ENCODE measurements around the gene MUC13. TPM values are rescaled to one million over a fixed set of nuclear protein-coding genes. Genes with fewer than 3 reads are reported as not detected.

MUC13 gene, protein sequence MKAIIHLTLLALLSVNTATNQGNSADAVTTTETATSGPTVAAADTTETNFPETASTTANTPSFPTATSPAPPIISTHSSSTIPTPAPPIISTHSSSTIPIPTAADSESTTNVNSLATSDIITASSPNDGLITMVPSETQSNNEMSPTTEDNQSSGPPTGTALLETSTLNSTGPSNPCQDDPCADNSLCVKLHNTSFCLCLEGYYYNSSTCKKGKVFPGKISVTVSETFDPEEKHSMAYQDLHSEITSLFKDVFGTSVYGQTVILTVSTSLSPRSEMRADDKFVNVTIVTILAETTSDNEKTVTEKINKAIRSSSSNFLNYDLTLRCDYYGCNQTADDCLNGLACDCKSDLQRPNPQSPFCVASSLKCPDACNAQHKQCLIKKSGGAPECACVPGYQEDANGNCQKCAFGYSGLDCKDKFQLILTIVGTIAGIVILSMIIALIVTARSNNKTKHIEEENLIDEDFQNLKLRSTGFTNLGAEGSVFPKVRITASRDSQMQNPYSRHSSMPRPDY
- not detected for total RNA-seq

DNA sequence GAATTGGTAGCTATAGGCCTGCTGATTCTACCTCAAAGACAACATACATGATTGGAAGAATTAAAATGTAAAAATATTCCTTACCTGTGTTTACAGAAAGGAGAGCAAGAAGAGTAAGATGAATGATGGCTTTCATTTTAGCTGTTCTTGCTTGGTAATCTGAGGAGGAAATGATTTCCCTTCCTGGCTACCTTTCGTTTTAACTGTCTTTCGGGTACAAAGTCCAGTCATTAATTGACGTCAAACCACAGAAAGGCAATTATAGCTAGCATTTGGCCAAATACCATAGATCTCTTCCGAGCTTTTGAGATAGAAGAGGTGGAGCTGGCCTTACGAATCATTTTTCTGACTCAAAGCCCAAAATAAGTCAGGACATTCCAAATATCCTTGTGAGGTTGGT lies at the start of gene MUC13:
Gene MUC13 (minus strand): TSS at position 175 of the 400 bp plus-strand sequence. CDS start 39 bp downstream, at position 136.
- Mint-ChIP-seq H3K9me3 (ENCODE audit: insufficient read depth) (no peaks in the 10 kb centered on the region), H3K27ac (no peak within 1 kb of the TSS), H3K4me3 (no peak within 1 kb of the TSS), H3K36me3 (ENCODE audit: low read depth) (no peaks in the 10 kb centered on the region), H3K27me3 (ENCODE audit: low read depth) (peaks cover 45% of the 10 kb centered on the region), H3K4me1 (ENCODE audit: low read depth) (no peaks in the 10 kb centered on the region)
- DNase-seq: no peak
- POLR2A ChIA-PET: no interaction called here
- ATAC-seq: no peak
- CTCF ChIA-PET: interaction anchor here (1.4 to 3.1 kb wide), 3 partner anchors 174 to 651 kb away, joined by 3 to 9 read pairs (median 3); no protein-coding TSS in a partner anchor

DNA sequence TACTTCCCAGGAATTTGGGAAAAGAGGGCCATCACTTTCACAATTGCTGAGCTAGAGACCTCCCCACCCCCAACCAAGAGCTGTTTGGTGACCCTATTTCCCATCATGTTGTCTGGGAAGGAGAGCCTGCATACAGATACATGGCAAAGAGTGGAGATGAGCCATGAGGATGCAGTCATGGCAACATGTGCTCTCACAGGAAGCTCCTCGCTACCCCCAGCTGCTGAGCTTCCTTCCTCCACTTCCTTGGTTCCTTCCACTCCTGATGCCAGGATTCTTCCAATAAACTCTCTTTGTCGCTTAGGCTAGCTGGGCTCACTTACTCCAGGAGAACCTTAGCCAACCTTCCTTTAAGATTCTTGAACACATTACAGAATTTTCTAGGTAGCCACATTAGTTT lies 48.3 kb upstream of the MUC13 start:
- CTCF ChIA-PET: interaction anchor here (1.4 kb wide), 1 partner anchor 12 kb away, joined by 3 read pairs; no protein-coding TSS in a partner anchor
- Mint-ChIP-seq H3K27ac (no peak overlapping the region), H3K4me1 (ENCODE audit: low read depth) (peaks cover 2% of the 10 kb centered on the region), H3K4me3 (no peak overlapping the region), H3K9me3 (ENCODE audit: insufficient read depth) (no peaks in the 10 kb centered on the region), H3K27me3 (ENCODE audit: low read depth) (no peaks in the 10 kb centered on the region), H3K36me3 (ENCODE audit: low read depth) (peaks cover 42% of the 10 kb centered on the region)
- POLR2A ChIA-PET: interaction anchor here (0.6 kb wide), 1 partner anchor 9 kb away, joined by 3 read pairs; no protein-coding TSS in a partner anchor
- DNase-seq (no peak), ATAC-seq (no peak)

DNA sequence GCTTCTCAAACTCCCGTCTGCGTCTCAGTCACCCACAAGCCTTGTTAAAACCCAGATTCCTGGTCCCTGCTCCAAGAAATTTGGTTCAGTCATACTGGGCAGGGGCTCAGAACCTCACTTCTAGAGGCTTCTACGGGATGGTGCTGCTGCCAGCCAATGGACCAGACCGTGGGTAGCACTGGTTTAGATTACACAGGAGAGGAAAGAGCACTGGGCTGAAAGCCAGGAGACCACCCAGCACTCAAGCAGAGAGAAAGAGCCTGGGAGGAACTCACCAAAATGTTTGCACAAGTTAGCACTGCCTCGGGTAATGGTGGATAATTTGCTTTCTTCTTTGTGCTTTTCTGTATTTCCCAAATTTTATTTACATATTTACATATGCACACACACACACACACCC lies 46.9 kb upstream of the MUC13 start:
- peaks cover 3% of the 10 kb centered on the region for H3K4me1 Mint-ChIP-seq (ENCODE audit: low read depth)
- CTCF ChIA-PET: no interaction called here
- no peaks in the 10 kb centered on the region for H3K27me3 Mint-ChIP-seq (ENCODE audit: low read depth)
- POLR2A ChIA-PET: no interaction called here
- H3K9me3 Mint-ChIP-seq (ENCODE audit: insufficient read depth): no peaks in the 10 kb centered on the region
- no peak for DNase-seq
- no peak overlapping the region for H3K4me3 Mint-ChIP-seq
- H3K27ac Mint-ChIP-seq: no peak overlapping the region
- ATAC-seq: no peak
- peaks cover 54% of the 10 kb centered on the region for H3K36me3 Mint-ChIP-seq (ENCODE audit: low read depth)

DNA sequence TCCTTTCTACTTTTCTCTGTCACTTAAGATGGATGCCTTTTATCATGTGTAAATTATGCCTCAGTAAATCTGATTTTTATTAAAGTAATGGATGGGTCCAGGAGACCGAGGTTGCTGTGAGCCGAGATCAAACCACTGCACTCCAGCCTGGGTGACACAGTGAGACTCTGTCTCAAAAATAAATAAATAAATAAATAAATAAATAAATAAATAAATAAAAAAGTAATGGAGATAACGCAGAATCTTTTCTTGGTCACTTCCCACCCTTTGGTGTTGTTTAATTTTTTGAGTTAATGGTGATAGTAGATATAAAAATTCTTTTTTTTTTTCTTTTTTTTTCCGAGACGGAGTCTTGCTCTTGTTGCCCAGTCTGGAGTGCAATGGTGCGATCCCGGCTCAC lies 44.1 kb upstream of the MUC13 start:
- Mint-ChIP-seq H3K4me3 (no peak overlapping the region), H3K36me3 (ENCODE audit: low read depth) (peaks cover 59% of the 10 kb centered on the region), H3K9me3 (ENCODE audit: insufficient read depth) (no peaks in the 10 kb centered on the region), H3K4me1 (ENCODE audit: low read depth) (peaks cover 21% of the 10 kb centered on the region), H3K27ac (no peak overlapping the region), H3K27me3 (ENCODE audit: low read depth) (no peaks in the 10 kb centered on the region)
- DNase-seq: no peak
- POLR2A ChIA-PET: no interaction called here
- CTCF ChIA-PET: no interaction called here
- no peak for ATAC-seq

DNA sequence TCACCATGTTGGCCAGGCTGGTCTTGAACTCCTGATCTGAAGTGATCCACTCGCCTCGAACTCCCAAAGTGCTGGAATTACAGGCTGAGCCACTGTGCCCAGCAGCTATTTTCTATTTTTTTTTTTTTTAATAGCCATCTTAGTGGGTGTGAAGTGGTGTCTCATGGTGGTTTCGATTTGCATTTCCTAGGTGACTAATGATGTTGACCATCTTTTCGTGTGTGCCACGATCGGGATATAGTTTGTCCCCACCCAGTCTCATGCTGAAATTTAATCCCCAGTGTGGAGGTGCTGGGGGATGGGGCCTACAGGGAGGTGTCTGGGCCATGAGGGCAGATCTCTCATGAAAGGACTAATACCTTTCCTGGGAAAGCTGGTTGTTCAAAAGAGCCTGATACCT lies 41.8 kb upstream of the MUC13 start:
- peaks cover 24% of the 10 kb centered on the region for H3K4me1 Mint-ChIP-seq (ENCODE audit: low read depth)
- POLR2A ChIA-PET: no interaction called here
- no peak overlapping the region for H3K27ac Mint-ChIP-seq
- no peak overlapping the region for H3K4me3 Mint-ChIP-seq
- H3K27me3 Mint-ChIP-seq (ENCODE audit: low read depth): no peaks in the 10 kb centered on the region
- DNase-seq (no peak), ATAC-seq (no peak)
- peaks cover 63% of the 10 kb centered on the region for H3K36me3 Mint-ChIP-seq (ENCODE audit: low read depth)
- CTCF ChIA-PET: no interaction called here
- no peaks in the 10 kb centered on the region for H3K9me3 Mint-ChIP-seq (ENCODE audit: insufficient read depth)

DNA sequence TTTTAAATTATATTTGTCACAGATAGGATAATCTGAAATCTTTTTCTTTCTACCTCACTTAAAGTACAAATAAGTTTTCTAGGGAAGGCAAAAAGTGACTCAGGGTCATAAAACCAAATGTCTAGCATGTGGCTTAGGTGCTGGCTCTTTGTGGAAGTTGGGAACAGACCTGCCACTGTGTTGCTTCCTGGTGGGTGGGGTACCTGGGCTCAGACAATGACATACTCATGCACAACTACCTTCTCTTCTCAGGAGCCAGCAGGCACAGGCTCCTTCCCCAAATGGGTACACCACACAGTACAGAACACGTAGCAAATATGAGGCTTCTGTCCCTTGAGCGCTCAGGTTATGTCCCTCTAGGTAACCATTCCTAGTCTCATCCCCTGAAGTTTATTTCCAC lies 40.1 kb upstream of the MUC13 start:
- no peaks in the 10 kb centered on the region for H3K27me3 Mint-ChIP-seq (ENCODE audit: low read depth)

DNA sequence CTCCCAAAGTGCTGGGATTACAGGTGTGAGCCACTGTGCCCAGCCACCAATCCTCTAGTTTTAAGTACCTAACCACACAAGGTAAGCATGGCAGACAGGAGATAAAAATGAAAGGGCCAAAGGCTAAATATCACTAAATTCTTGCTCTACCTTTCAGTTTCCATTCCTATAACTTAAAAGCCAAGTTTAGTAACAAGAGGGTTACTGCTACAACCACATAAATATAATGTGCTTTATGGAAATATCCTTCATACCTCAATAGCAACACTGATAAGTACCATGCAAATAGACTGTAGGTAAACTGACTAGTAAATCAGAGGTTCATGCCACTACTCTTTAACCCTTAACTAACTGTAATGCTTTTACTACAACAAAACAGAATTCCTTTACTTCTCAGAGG lies 38.7 kb upstream of the MUC13 start:
- H3K9me3 Mint-ChIP-seq (ENCODE audit: insufficient read depth): no peaks in the 10 kb centered on the region
- ChIA-PET POLR2A (no interaction called here), CTCF (no interaction called here)
- no peaks in the 10 kb centered on the region for H3K27me3 Mint-ChIP-seq (ENCODE audit: low read depth)
- peaks cover 32% of the 10 kb centered on the region for H3K4me1 Mint-ChIP-seq (ENCODE audit: low read depth)
- peaks cover 79% of the 10 kb centered on the region for H3K36me3 Mint-ChIP-seq (ENCODE audit: low read depth)
- DNase-seq (no peak), ATAC-seq (no peak)
- H3K4me3 Mint-ChIP-seq: no peak overlapping the region
- H3K27ac Mint-ChIP-seq: no peak overlapping the region

More for the DNA sequence above, 40.1 kb upstream of the MUC13 start:
- H3K4me1 Mint-ChIP-seq (ENCODE audit: low read depth): peaks cover 26% of the 10 kb centered on the region
- H3K9me3 Mint-ChIP-seq (ENCODE audit: insufficient read depth): no peaks in the 10 kb centered on the region
- POLR2A ChIA-PET: no interaction called here
- peaks cover 72% of the 10 kb centered on the region for H3K36me3 Mint-ChIP-seq (ENCODE audit: low read depth)
- no peak overlapping the region for H3K4me3 Mint-ChIP-seq
- no peak overlapping the region for H3K27ac Mint-ChIP-seq
- CTCF ChIA-PET: no interaction called here
- ATAC-seq (no peak), DNase-seq (no peak)

DNA sequence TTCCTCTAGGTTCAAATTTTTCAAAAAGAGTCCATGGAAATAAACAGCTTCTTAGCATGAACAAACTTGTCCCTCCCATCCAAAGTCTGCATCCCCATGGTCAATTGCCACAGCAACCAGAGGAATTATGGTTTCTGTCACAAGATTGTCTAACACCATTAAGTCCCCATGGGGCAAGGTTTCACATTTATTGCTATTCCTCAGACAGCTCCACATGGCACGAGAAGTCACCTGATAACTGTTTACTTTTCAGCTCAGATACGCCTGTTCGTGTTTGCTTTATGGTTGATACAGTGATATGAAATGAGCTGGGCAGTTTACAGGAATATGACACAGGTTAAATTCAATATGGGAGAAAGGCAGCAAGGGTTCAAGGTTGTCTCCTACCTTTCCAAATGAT lies 37.9 kb upstream of the MUC13 start:
- CTCF ChIA-PET: interaction anchor here (1.2 kb wide), 1 partner anchor 23 kb away, joined by 5 read pairs; no protein-coding TSS in a partner anchor
- DNase-seq: no peak
- POLR2A ChIA-PET: no interaction called here
- no peak overlapping the region for H3K27ac Mint-ChIP-seq
- H3K4me3 Mint-ChIP-seq: no peak overlapping the region
- ATAC-seq: no peak
- H3K36me3 Mint-ChIP-seq (ENCODE audit: low read depth): peaks cover 73% of the 10 kb centered on the region
- peaks cover 32% of the 10 kb centered on the region for H3K4me1 Mint-ChIP-seq (ENCODE audit: low read depth)
- H3K9me3 Mint-ChIP-seq (ENCODE audit: insufficient read depth): no peaks in the 10 kb centered on the region
- H3K27me3 Mint-ChIP-seq (ENCODE audit: low read depth): no peaks in the 10 kb centered on the region

DNA sequence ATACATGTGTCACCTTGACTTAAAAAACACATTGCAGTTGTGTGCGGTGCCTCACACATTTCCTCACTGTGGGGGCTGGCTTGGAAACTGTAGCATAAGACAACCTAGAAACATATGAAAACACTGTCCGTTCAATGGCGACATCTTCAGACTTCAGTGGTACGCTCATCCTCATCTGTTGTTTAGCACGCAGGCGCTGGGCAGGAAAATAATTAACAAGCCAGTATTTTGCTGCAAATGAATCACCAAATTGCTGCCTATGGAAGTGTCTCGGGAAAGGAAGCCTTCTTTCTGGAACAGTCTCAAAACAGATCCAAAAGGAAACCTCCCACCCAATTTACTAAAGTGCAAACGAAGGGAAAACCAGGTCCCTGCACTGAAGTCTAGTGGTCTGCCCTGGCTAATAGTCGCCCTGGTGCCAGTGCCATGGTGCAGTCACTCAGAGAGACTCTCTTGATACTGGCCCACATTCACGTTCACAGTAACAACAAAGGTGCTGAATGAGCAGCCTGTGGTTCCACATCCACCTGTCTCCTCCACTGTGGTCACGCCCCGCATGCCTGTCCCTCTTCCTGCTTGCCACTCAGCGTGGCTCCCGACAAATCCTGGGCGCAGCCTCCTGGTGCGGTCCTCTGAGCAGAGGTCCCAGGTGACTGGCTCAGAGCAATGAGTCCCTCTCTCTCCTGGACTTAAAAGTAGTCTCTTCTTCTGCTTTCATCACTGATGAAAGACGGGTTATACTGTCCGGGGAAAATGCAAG lies 35.6 kb upstream of the MUC13 start:
- Mint-ChIP-seq H3K36me3 (ENCODE audit: low read depth) (peaks cover 59% of the 10 kb centered on the region), H3K4me1 (ENCODE audit: low read depth) (peaks cover 27% of the 10 kb centered on the region), H3K27ac (no peak overlapping the region), H3K4me3 (no peak overlapping the region), H3K27me3 (ENCODE audit: low read depth) (no peaks in the 10 kb centered on the region), H3K9me3 (ENCODE audit: insufficient read depth) (no peaks in the 10 kb centered on the region)
- CTCF ChIA-PET: no interaction called here
- DNase-seq (no peak), ATAC-seq (no peak)
- POLR2A ChIA-PET: no interaction called here

DNA sequence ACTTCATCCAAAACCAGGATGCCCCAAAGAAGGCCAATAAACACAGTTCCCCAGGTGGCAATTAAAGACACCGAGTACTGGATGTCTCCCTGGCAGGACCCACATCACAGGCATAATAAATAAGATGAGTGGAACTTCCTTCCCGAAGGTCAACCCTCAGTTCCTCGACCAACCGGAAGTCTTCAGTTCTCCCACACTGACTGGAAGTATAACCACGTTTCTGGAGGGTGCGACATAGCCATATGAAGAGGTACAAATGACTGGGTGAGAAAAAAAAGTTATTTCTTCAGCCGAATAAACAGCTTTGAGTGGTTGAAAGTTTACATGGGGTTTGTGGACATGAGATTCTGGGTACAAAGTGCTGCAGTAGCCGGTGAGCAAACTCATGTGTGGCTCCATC lies 34.6 kb upstream of the MUC13 start:
- no peak overlapping the region for H3K4me3 Mint-ChIP-seq
- H3K36me3 Mint-ChIP-seq (ENCODE audit: low read depth): peaks cover 53% of the 10 kb centered on the region
- ChIA-PET CTCF (no interaction called here), POLR2A (no interaction called here)
- no peaks in the 10 kb centered on the region for H3K27me3 Mint-ChIP-seq (ENCODE audit: low read depth)
- no peak overlapping the region for H3K27ac Mint-ChIP-seq
- no peaks in the 10 kb centered on the region for H3K9me3 Mint-ChIP-seq (ENCODE audit: insufficient read depth)
- DNase-seq (no peak), ATAC-seq (no peak)
- H3K4me1 Mint-ChIP-seq (ENCODE audit: low read depth): peaks cover 19% of the 10 kb centered on the region

DNA sequence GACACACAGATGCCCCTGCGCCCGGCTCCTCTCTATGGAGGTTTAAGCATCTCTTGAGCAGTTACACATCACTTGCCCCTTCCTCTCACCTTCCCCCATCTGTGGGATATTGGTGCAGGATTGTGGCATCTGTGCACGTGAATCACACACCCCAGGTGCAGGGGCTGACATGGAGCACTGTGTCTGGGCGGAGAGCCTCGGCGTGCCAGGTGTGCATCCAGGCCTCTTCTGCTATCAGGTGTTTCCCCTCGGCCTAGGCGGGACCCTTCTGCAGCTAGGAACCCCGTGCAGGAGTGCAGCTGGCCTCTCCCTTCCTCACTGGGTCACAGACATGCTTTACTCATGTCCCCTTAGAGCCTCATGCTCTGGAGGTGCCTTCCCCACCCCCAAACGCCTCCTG lies 33.4 kb upstream of the MUC13 start:
- Mint-ChIP-seq H3K4me1 (ENCODE audit: low read depth) (peaks cover 10% of the 10 kb centered on the region), H3K27me3 (ENCODE audit: low read depth) (no peaks in the 10 kb centered on the region), H3K9me3 (ENCODE audit: insufficient read depth) (no peaks in the 10 kb centered on the region), H3K36me3 (ENCODE audit: low read depth) (peaks cover 41% of the 10 kb centered on the region), H3K4me3 (no peak overlapping the region), H3K27ac (no peak overlapping the region)
- POLR2A ChIA-PET: interaction anchor here (0.7 kb wide), 1 partner anchor 14 kb away, joined by 3 read pairs; no protein-coding TSS in a partner anchor
- ATAC-seq: no peak
- no peak for DNase-seq
- CTCF ChIA-PET: no interaction called here
